SK-N-SH (cell line): ENCODE data around the gene ZBTB7A.

Experiments
- CHD2 ChIP-seq: fragments of 150-350 bp; IDR thresholded peaks from 2 replicates; pipeline ENCODE4 v1.6.1; 2018; ENCODE audit warnings: low read length; ENCODE audit not compliant: partially characterized antibody
- EP300 ChIP-seq, 2 experiments: IDR thresholded peaks; 2 replicates each; pipeline versions ENCODE4 v1.4.0 to v1.6.1; 2012; ENCODE audit warnings: borderline replicate concordance in 1 of 2, low read depth in 1 of 2, low read length in 1 of 2
- EZH2phosphoT487 ChIP-seq: fragments of 200-600 bp; sonication (generic); IDR thresholded peaks from 2 replicates; pipeline ENCODE4 v1.6.1; 2017; ENCODE audit warnings: low read depth, mixed run types, mild to moderate bottlenecking, antibody characterized with exemption, moderate library complexity, borderline replicate concordance
- GATA2 ChIP-seq: sonication (generic); formaldehyde crosslinking; IDR thresholded peaks from 2 replicates; pipeline ENCODE4 v1.5.0; 2020; ENCODE audit warnings: mild to moderate bottlenecking, missing genetic modification reagents
- MXI1 ChIP-seq: IDR thresholded peaks from 2 replicates; pipeline ENCODE4 v1.6.1; 2012; ENCODE audit warnings: mild to moderate bottlenecking, low read depth, low read length, improper control_type of control experiment
- NRF1 ChIP-seq: IDR thresholded peaks from 2 replicates; pipeline ENCODE4 v1.6.1; 2012; ENCODE audit warnings: low read depth, mild to moderate bottlenecking, low read length
- POLR2AphosphoS5 ChIP-seq: IDR thresholded peaks from 2 replicates; pipeline ENCODE4 v1.6.1; 2012; ENCODE audit warnings: low read depth, low read length
- SMC3 ChIP-seq: IDR thresholded peaks from 2 replicates; pipeline ENCODE4 v1.6.1; 2012; ENCODE audit warnings: low read depth, low read length, improper control_type of control experiment
- TAF1 ChIP-seq: IDR thresholded peaks from 2 replicates; pipeline ENCODE4 v1.6.1; 2012; ENCODE audit warnings: low read depth, mild to moderate bottlenecking, low read length, moderate library complexity, borderline replicate concordance
- TF ChIP-seq, protein P1 (sequence below): fragments of 200-600 bp; sonication (generic); IDR thresholded peaks from 2 replicates; pipeline ENCODE4 v1.6.1; 2017; ENCODE audit warnings: antibody characterized with exemption, mild to moderate bottlenecking, moderate library complexity
- TF ChIP-seq, protein P2 (sequence below): IDR thresholded peaks from 2 replicates; pipeline ENCODE4 v1.6.1; 2012; ENCODE audit warnings: mild to moderate bottlenecking, low read depth, low read length, moderate library complexity
- TF ChIP-seq, protein P3 (sequence below): IDR thresholded peaks from 2 replicates; pipeline ENCODE4 v1.4.0; 2012; ENCODE audit warnings: low read depth, borderline replicate concordance

DNA sequence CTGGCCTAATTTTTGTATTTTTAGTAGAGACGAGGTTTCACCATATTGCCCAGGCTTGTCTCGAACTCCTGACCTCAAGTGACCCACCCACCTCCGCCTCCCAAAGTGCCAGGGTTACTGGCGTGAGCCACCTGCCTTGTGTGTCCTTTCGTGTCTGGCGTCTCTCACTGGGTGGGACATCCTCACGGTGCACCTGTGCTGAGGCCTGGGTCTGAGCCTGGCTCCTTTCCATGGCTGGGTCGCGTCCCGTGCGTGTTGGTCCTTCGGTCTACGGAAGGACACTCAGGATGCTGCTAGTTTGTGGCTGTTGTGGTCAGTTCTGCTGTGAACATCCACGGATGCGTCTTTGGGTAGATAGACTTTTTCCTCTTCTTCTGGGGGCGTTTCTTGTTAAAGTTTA lies 39.6 kb downstream of the ZBTB7A start:
- TF ChIP-seq, protein P1, sequence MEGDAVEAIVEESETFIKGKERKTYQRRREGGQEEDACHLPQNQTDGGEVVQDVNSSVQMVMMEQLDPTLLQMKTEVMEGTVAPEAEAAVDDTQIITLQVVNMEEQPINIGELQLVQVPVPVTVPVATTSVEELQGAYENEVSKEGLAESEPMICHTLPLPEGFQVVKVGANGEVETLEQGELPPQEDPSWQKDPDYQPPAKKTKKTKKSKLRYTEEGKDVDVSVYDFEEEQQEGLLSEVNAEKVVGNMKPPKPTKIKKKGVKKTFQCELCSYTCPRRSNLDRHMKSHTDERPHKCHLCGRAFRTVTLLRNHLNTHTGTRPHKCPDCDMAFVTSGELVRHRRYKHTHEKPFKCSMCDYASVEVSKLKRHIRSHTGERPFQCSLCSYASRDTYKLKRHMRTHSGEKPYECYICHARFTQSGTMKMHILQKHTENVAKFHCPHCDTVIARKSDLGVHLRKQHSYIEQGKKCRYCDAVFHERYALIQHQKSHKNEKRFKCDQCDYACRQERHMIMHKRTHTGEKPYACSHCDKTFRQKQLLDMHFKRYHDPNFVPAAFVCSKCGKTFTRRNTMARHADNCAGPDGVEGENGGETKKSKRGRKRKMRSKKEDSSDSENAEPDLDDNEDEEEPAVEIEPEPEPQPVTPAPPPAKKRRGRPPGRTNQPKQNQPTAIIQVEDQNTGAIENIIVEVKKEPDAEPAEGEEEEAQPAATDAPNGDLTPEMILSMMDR: no peak
- TF ChIP-seq NRF1: no peak
- no peak for TF ChIP-seq TAF1
- TF ChIP-seq CHD2: no peak
- TF ChIP-seq EZH2phosphoT487: no peak
- no peak for TF ChIP-seq EP300 (IDR thresholded peaks at IDR 0.05; ENCODE audit: borderline replicate concordance in 1 of 2, low read depth in 1 of 2, low read length in 1 of 2)
- no peak for TF ChIP-seq POLR2AphosphoS5
- TF ChIP-seq GATA2 (CRISPR knock-in tag): no peak
- TF ChIP-seq SMC3: no peak
- TF ChIP-seq MXI1: no peak
- TF ChIP-seq, protein P2, sequence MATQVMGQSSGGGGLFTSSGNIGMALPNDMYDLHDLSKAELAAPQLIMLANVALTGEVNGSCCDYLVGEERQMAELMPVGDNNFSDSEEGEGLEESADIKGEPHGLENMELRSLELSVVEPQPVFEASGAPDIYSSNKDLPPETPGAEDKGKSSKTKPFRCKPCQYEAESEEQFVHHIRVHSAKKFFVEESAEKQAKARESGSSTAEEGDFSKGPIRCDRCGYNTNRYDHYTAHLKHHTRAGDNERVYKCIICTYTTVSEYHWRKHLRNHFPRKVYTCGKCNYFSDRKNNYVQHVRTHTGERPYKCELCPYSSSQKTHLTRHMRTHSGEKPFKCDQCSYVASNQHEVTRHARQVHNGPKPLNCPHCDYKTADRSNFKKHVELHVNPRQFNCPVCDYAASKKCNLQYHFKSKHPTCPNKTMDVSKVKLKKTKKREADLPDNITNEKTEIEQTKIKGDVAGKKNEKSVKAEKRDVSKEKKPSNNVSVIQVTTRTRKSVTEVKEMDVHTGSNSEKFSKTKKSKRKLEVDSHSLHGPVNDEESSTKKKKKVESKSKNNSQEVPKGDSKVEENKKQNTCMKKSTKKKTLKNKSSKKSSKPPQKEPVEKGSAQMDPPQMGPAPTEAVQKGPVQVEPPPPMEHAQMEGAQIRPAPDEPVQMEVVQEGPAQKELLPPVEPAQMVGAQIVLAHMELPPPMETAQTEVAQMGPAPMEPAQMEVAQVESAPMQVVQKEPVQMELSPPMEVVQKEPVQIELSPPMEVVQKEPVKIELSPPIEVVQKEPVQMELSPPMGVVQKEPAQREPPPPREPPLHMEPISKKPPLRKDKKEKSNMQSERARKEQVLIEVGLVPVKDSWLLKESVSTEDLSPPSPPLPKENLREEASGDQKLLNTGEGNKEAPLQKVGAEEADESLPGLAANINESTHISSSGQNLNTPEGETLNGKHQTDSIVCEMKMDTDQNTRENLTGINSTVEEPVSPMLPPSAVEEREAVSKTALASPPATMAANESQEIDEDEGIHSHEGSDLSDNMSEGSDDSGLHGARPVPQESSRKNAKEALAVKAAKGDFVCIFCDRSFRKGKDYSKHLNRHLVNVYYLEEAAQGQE: no peak
- TF ChIP-seq, protein P3, sequence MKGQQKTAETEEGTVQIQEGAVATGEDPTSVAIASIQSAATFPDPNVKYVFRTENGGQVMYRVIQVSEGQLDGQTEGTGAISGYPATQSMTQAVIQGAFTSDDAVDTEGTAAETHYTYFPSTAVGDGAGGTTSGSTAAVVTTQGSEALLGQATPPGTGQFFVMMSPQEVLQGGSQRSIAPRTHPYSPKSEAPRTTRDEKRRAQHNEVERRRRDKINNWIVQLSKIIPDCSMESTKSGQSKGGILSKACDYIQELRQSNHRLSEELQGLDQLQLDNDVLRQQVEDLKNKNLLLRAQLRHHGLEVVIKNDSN: no peak
